Measurements from ENCODE around the gene INHBC.
"Not testable (repeated sequence)": the region's sequence is repeated elsewhere in the genome, so short reads cannot be mapped to it uniquely, and the experiment has no call there.

INHBC gene

DNA sequence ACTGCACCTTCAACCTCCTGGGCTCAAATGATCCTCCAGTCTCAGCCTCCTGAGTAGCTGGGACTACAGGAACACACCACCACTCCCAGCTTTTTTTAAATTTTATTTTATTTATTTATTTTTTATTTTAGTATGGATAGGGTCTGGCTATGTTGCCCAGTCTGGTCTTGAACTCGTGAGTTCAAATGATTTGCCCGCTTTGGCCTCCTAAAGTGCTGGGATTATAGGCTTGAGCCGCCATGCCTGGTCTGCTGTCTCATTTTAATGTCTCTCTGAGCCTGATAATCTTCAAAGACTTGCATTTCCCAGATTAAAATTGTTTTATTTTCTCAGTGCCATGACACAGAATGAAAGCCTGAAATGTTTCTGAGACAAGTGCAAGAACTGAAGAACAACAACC, 1.2 kb upstream of the INHBC start:
- CTCF ChIA-PET, result interaction anchor here (0.7 to 2.5 kb wide), 5 partner anchors 20 to 169 kb away, joined by 3 to 17 read pairs (median 3); partner anchors contain the start of gene INHBE
- POLR2A ChIA-PET, result no interaction called here

DNA sequence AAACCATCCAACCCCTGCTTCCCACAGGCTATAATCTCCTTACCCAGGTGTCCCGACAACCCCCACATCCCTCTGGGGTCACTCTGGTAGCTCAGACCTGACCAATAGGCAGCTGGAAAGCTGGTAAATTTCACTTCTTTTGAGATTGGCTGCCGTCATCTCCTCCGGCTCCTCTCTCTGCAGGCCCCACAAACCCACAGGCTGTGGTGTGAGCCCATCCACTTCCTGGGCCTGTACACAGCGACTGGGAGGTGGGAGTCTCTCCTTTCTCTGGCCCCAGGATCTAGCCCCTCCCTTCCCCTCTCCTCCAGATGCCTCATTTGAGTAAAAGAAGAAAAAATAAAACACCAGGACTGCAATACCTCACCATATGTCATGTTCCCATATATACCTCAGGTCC, 709 bp downstream of the INHBC start:
- TF ChIP-seq, protein P1, sequence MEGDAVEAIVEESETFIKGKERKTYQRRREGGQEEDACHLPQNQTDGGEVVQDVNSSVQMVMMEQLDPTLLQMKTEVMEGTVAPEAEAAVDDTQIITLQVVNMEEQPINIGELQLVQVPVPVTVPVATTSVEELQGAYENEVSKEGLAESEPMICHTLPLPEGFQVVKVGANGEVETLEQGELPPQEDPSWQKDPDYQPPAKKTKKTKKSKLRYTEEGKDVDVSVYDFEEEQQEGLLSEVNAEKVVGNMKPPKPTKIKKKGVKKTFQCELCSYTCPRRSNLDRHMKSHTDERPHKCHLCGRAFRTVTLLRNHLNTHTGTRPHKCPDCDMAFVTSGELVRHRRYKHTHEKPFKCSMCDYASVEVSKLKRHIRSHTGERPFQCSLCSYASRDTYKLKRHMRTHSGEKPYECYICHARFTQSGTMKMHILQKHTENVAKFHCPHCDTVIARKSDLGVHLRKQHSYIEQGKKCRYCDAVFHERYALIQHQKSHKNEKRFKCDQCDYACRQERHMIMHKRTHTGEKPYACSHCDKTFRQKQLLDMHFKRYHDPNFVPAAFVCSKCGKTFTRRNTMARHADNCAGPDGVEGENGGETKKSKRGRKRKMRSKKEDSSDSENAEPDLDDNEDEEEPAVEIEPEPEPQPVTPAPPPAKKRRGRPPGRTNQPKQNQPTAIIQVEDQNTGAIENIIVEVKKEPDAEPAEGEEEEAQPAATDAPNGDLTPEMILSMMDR (IDR thresholded peaks at IDR 0.05; ENCODE audit: insufficient read depth, low read length, missing control alignments), result no peak
- POLR2A ChIA-PET, result no interaction called here
- CTCF ChIA-PET, result interaction anchor here (0.6 to 5.6 kb wide), 5 partner anchors 19 to 193 kb away, joined by 3 to 46 read pairs (median 4); partner anchors contain the start of gene INHBE
- no peak for DNase-seq (ENCODE audit: low read depth, low spot score)
- no peak overlapping the region for H3K4me3 ChIP-seq (ENCODE audit: low read depth, low read length)

More for the DNA sequence above, 1.2 kb upstream of the INHBC start:
- TF ChIP-seq, protein P1 (IDR thresholded peaks at IDR 0.05; ENCODE audit: insufficient read depth, low read length, missing control alignments), result no peak
- no peak overlapping the region for H3K4me3 ChIP-seq (ENCODE audit: low read depth, low read length)
- DNase-seq (ENCODE audit: low read depth, low spot score), result no peak

DNA sequence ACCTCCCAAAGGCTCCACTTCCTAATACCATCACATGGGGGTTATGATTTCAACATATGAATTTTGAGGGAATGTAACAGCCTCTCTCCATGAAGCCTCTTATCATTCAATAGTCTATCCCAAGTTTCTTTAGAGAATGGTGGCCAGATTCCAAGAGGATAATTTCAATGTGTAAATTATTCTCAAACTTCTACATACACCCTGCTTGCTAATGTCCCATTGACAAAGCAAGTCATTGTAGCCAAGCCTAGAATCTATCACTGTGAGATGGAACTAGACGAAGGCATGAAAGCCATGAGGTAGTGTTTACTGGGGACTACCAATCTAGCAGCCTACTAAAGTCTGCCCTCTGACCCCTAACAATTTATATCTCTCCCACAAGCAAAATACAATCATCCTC, 3.8 kb downstream of the INHBC start:
- no peak overlapping the region for H3K4me3 ChIP-seq (ENCODE audit: low read depth, low read length)
- ChIA-PET CTCF (interaction anchor here (1.1 to 5.6 kb wide), 3 partner anchors 16 to 195 kb away, joined by 3 to 46 read pairs (median 3); partner anchors contain the start of gene INHBE), POLR2A (no interaction called here)
- DNase-seq (ENCODE audit: low read depth, low spot score), result no peak
- TF ChIP-seq, protein P1 (IDR thresholded peaks at IDR 0.05; ENCODE audit: insufficient read depth, low read length, missing control alignments), result no peak

DNA sequence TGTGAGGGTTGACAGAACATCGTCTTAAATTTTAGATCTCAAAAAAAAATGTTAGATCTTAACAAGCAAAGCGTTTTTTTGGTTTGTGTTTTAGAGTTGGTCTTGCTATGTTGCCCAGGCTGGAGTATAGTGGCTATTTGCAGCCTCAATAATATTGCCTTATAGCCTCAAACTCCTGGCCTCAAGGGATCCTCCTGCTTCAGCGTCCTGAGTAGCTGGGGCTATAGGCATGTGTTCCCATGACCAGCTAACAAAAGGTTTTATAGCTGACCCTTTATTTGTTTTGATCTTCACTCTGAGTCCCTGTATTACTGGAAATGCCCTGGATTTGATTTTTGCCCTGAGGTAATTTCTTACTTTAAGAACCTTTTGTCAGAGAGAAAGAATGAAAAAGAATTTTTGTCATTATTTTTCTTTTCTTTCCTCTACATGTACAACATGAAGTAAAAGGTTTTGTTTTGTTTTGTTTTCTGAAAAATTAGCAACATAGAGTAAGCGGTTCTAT, 5.2 kb downstream of the INHBC start:
- ChIA-PET CTCF (interaction anchor here (7.9 kb wide), 1 partner anchor 14 kb away, joined by 71 read pairs; the partner anchor contains the start of gene INHBE), POLR2A (no interaction called here)
- no peak overlapping the region for H3K4me3 ChIP-seq (ENCODE audit: low read depth, low read length)
- DNase-seq (ENCODE audit: low read depth, low spot score), result no peak
- TF ChIP-seq, protein P1 (IDR thresholded peaks at IDR 0.05; ENCODE audit: insufficient read depth, low read length, missing control alignments), result no peak

DNA sequence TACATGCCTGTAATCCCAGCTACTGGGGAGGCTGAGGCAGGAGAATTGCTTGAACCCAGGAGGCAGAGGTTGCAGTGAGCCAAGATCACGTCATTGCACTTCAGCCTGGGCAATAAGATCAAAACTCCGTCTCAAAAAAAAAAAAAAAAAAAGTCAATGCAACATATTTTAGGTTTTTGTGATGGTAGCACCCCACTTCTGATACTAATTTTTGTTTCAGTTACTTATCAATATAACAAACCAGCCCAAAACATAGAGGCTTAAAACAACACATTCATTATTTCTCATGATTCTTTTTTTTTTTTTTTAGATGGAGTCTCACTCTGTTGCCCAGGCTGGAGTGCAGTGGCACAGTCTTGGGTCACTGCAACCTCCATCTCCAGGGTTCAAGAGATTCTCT, 6.8 kb downstream of the INHBC start:
- POLR2A ChIA-PET; DNase-seq (ENCODE audit: low read depth, low spot score); H3K4me3 ChIP-seq (ENCODE audit: low read depth, low read length): not testable (repeated sequence)
- CTCF ChIA-PET, result interaction anchor here (1.0 to 7.9 kb wide), 3 partner anchors 9 to 134 kb away, joined by 3 to 71 read pairs (median 5); partner anchors contain the start of gene INHBE

DNA sequence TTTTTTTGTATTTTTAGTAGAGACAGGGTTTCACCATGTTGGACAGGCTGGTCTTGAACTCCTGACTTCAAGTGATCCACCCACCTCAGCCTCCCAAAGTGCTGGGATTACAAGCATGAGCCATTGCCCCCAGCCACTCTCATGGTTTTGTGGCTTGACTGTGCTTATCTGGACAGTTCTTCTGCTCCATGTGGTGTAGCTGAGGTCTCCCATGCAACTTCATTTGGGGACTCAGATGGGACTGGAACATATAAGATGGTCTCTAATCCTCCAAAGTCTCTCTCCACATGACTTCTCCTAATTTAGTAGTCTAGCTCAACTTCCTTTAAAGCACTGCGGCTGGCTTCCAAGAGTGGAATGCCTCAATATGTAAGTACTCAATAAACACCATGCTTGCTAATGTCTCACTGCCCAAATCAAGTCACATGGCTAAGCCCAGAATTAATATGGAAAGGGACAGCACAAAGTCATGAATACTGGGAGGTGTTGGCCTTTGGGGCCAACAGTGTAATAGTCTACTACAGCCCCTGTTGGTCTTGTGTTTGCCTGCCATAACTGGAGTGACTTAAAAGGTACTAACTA, 7.4 kb downstream of the INHBC start:
- POLR2A ChIA-PET, result no interaction called here
- TF ChIP-seq, protein P1 (IDR thresholded peaks at IDR 0.05; ENCODE audit: insufficient read depth, low read length, missing control alignments), result no peak
- CTCF ChIA-PET, result interaction anchor here (1.0 to 7.9 kb wide), 3 partner anchors 9 to 134 kb away, joined by 3 to 71 read pairs (median 5); partner anchors contain the start of gene INHBE
- DNase-seq (ENCODE audit: low read depth, low spot score), result no peak
- H3K4me3 ChIP-seq (ENCODE audit: low read depth, low read length), result no peak overlapping the region

DNA sequence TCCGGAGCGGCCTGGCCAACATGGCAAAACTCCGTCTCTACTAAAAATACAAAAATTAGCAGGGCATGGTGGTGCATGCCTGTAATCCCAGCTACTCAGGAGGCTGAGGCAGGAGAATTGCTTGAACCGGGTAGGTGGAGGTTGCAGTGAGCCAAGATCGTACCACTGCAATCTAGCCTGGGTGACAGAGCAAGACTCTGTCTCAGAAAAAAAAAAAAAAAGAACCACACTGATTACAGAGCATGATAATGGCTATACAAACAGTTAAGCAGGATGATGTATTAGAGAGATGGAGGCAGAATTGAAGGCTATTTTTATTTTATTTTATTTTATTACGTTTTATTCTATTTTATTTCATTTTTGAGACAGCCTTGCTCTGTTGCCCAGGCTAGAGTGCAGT, 9.8 kb downstream of the INHBC start:
- CTCF ChIA-PET, result interaction anchor here (1.2 to 7.9 kb wide), 3 partner anchors 10 to 231 kb away, joined by 4 to 71 read pairs (median 6); partner anchors contain the start of gene INHBE
- POLR2A ChIA-PET, result not testable (repeated sequence)

More for the DNA sequence above, 9.8 kb downstream of the INHBC start:
- not testable (repeated sequence) for H3K4me3 ChIP-seq (ENCODE audit: low read depth, low read length); DNase-seq (ENCODE audit: low read depth, low spot score)
